IPS-18a (cell line): Measurements from ENCODE around the gene DCUN1D2.

ENCODE experiments used
- H3K27ac ChIP-seq: one replicate; pipeline ENCODE4 v1.5.1; 2013; ENCODE audit warnings: low read length
- H3K27me3 ChIP-seq: one replicate; pipeline ENCODE4 v1.6.1; 2013; ENCODE audit warnings: mild to moderate bottlenecking, low read length; ENCODE audit not compliant: control insufficient read depth, insufficient read depth
- H3K36me3 ChIP-seq: one replicate; pipeline ENCODE4 v1.6.1; 2013; ENCODE audit warnings: low read depth, low read length; ENCODE audit not compliant: control insufficient read depth
- H3K4me1 ChIP-seq: one replicate; pipeline ENCODE4 v1.6.1; 2013; ENCODE audit warnings: low read depth, low read length; ENCODE audit not compliant: control insufficient read depth
- H3K4me3 ChIP-seq: one replicate; pipeline ENCODE4 v1.5.1; 2013; ENCODE audit warnings: low read length
- H3K9ac ChIP-seq: one replicate; pipeline ENCODE4 v1.6.1; 2013; ENCODE audit warnings: mild to moderate bottlenecking, low read length, moderate library complexity
- H3K9me3 ChIP-seq: one replicate; pipeline ENCODE4 v1.6.1; 2013; ENCODE audit warnings: low read depth, low read length; ENCODE audit not compliant: control insufficient read depth

Gene DCUN1D2

DNA sequence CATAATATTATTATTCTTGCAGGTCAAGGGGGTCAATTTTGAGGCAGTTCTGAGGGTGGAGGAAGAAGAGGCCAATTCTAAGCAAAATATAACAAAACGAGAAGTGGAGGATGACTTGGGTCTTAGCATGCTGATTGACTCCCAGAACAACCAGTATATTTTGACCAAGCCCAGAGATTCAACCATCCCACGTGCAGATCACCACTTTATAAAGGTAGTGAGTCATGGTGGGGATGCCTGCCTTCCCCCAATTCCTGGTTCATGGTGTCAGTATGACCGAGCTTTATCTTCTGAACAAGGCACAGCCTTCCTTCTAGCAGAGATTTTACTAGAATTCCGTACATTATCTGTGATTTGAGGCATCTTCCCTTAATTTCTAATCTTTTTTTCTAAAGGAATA, 9.4 kb upstream of the DCUN1D2 start:
- H3K9ac ChIP-seq: no peak overlapping the region

DNA sequence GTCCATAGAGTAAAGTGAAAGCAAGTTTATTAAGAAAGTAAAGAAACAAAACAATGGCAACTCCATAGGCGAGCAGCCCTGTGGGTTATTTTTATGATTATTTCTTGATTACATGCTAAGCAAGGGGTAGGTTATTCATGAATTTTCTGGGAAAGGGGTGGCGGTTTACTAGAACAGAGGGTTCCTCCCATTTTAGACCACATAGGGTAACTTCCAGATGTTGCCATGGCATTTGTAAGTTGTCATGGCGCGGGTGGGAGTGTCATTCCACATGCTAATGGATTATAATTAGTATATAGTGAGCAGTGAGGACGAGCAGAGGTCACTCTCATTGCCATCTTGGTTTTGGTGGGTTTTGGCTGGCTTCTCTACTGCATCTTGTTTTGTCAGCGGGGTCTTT, 8.4 kb upstream of the DCUN1D2 start:
- H3K36me3 ChIP-seq: peaks cover 59% of the 10 kb centered on the region
- H3K9ac ChIP-seq: no peak overlapping the region
- H3K27me3 ChIP-seq: no peaks in the 10 kb centered on the region
- no peak overlapping the region for H3K27ac ChIP-seq
- no peaks in the 10 kb centered on the region for H3K9me3 ChIP-seq
- peaks cover 11% of the 10 kb centered on the region for H3K4me1 ChIP-seq
- H3K4me3 ChIP-seq: no peak overlapping the region

More for the DNA sequence above, 9.4 kb upstream of the DCUN1D2 start:
- no peak overlapping the region for H3K4me3 ChIP-seq
- peaks cover 8% of the 10 kb centered on the region for H3K4me1 ChIP-seq
- H3K27me3 ChIP-seq: no peaks in the 10 kb centered on the region
- H3K9me3 ChIP-seq: no peaks in the 10 kb centered on the region
- H3K27ac ChIP-seq: no peak overlapping the region
- H3K36me3 ChIP-seq: peaks cover 68% of the 10 kb centered on the region

- peaks cover 52% of the 10 kb centered on the region for H3K36me3 ChIP-seq
- H3K9me3 ChIP-seq: no peaks in the 10 kb centered on the region
- peaks cover 25% of the 10 kb centered on the region for H3K4me1 ChIP-seq
- H3K27ac ChIP-seq: no peak overlapping the region
- no peaks in the 10 kb centered on the region for H3K27me3 ChIP-seq
- no peak overlapping the region for H3K9ac ChIP-seq
- H3K4me3 ChIP-seq: no peak overlapping the region
These were observed 6.7 kb upstream of the DCUN1D2 start for GRCh38 chr13:113497217-113497616.

DNA sequence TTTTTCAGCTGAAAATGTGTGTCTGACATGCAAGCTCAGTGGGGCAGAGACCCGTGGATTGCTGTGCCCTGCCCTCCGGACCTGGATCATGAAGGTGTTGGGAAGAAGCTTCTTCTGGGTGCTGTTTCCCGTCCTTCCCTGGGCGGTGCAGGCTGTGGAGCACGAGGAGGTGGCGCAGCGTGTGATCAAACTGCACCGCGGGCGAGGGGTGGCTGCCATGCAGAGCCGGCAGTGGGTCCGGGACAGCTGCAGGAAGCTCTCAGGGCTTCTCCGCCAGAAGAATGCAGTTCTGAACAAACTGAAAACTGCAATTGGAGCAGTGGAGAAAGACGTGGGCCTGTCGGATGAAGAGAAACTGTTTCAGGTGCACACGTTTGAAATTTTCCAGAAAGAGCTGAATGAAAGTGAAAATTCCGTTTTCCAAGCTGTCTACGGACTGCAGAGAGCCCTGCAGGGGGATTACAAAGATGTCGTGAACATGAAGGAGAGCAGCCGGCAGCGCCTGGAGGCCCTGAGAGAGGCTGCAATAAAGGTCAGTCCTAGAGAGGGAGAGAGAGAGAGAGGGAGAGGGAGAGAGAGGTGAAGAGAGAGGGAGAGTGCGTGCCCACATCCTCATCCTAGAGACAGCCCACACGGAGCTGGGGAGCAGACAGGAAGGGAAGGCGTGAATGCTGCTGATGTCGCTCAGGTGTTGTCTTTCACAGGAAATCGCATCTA, 5.1 kb upstream of the DCUN1D2 start:
- Histone ChIP-seq H3K9me3 (no peaks in the 10 kb centered on the region), H3K27me3 (no peaks in the 10 kb centered on the region), H3K4me1 (peaks cover 27% of the 10 kb centered on the region), H3K36me3 (peaks cover 38% of the 10 kb centered on the region), H3K27ac (peak overlapping the region; percentile 51), H3K9ac (peak overlapping the region; percentile 40), H3K4me3 (peak overlapping the region; percentile 60)

DNA sequence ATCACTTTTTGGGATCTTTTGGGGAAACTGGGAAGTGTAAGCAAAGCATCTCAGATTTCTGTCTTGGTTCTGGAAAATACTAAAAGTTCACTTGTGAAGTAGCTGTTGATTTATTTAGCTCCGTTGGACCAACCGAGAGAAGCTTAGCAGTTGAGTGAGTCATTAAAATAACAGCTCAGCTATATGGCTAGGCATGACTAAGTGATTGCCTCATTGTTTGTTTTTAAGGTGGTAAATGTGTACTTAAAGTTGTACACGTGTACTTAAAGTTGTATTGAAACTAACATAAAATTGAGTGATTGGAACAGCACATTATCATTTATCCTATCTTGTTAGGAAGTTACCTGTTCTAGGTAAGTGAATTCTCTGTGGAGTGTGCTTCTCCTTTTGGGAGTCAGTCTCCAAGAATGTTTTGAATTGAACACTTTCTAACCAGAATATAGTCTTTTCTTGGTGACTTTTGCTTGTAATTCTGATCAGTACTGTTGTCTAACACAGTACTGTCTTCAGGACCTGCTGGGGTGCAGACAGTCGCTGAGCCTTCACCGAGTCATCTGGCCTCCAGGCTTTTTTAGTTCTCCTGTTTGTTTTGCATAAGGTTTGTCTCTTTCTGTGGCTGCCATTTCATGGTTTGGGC, 2.9 kb upstream of the DCUN1D2 start:
- Histone ChIP-seq H3K36me3 (peaks cover 18% of the 10 kb centered on the region), H3K4me3 (no peak overlapping the region), H3K9ac (no peak overlapping the region), H3K9me3 (no peaks in the 10 kb centered on the region), H3K27me3 (no peaks in the 10 kb centered on the region), H3K27ac (no peak overlapping the region), H3K4me1 (peaks cover 27% of the 10 kb centered on the region)

DNA sequence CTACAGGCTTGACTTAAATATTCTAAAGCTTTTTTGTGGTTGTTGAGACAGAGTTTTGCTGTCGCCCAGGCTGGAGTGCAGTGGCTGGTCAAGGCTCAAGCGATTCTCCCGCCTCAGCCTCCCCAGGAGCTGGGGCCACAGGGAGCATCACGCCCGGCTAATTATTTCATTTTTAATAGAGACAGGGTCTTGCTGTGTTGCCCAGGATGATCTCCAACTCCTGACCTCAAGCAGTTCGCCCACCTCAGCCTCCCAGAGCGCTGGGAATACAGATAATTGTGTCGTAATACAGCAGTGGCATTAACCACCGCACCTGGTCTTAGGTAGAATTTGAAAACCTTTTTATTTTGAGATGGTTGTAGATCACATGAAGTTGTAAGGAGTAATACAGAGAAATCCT, 1.5 kb upstream of the DCUN1D2 start:
- Histone ChIP-seq H3K4me1 (peaks cover 27% of the 10 kb centered on the region), H3K9me3 (no peaks in the 10 kb centered on the region), H3K27ac (no peak overlapping the region), H3K9ac (peak overlapping the region; percentile 67), H3K36me3 (peaks cover 7% of the 10 kb centered on the region), H3K27me3 (no peaks in the 10 kb centered on the region), H3K4me3 (peak overlapping the region; percentile 67)

- peaks cover 2% of the 10 kb centered on the region for H3K36me3 ChIP-seq
- peak overlapping the region; percentile 67 for H3K9ac ChIP-seq
- peak overlapping the region; percentile 67 for H3K4me3 ChIP-seq
- H3K27ac ChIP-seq: no peak overlapping the region
- no peaks in the 10 kb centered on the region for H3K9me3 ChIP-seq
- no peaks in the 10 kb centered on the region for H3K27me3 ChIP-seq
- peaks cover 27% of the 10 kb centered on the region for H3K4me1 ChIP-seq
These were observed 940 bp upstream of the DCUN1D2 start for GRCh38 chr13:113491418-113491883.

- no peaks in the 10 kb centered on the region for H3K36me3 ChIP-seq
- H3K27me3 ChIP-seq: no peaks in the 10 kb centered on the region
- H3K9ac ChIP-seq: peak overlapping the region; percentile 61
- no peak overlapping the region for H3K27ac ChIP-seq
- no peaks in the 10 kb centered on the region for H3K9me3 ChIP-seq
- peak overlapping the region; percentile 67 for H3K4me3 ChIP-seq
- H3K4me1 ChIP-seq: peaks cover 18% of the 10 kb centered on the region
These were observed 689 bp downstream of the DCUN1D2 start for GRCh38 chr13:113489549-113490495.

DNA sequence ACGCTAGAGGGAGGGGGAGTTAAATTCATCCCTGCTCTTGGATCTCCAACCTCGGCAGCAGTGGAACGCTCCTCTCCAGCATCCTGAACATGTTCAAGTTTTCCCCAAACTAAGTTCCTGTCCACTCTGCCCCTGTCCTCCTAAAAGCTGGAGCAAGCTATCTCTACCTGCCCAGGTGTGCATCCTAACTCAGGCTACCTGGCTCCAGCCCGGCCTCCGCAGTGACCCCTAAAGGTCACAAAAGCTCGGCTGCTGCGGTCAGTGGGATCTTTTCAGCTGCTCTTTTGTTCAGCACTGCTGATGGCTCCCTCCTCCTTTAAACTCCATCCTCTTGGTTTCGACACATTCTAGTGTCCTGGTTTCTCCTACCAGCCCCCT, 1.4 kb downstream of the DCUN1D2 start:
- Histone ChIP-seq H3K36me3 (no peaks in the 10 kb centered on the region), H3K4me1 (peaks cover 17% of the 10 kb centered on the region), H3K9ac (peak overlapping the region; percentile 61)

DNA sequence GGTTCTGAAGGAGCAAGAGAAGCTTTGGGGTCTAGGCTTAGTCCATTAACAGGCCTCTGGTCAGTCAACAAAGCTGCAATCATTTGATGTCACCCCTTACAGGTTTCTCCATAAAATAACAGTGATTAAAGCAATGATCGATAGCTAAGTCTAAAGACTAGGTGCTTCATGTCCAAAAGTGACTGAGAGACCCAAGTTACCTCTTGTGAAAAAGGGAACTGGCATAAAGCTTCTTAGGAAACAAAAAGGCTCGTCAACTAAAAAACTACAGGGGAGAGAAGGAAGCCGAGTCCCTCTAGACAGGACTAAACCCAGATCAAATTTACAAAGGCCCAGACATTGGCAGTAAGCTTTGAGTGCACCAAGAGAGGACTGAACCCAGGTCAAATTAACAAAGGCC, 2.2 kb downstream of the DCUN1D2 start:
- no peaks in the 10 kb centered on the region for H3K27me3 ChIP-seq
- no peaks in the 10 kb centered on the region for H3K9me3 ChIP-seq
- H3K36me3 ChIP-seq: no peaks in the 10 kb centered on the region
- H3K9ac ChIP-seq: no peak overlapping the region
- no peak overlapping the region for H3K27ac ChIP-seq
- H3K4me1 ChIP-seq: peaks cover 10% of the 10 kb centered on the region
- no peak overlapping the region for H3K4me3 ChIP-seq

More for the DNA sequence above, 1.4 kb downstream of the DCUN1D2 start:
- Histone ChIP-seq H3K27ac (no peak overlapping the region), H3K9me3 (no peaks in the 10 kb centered on the region), H3K27me3 (no peaks in the 10 kb centered on the region), H3K4me3 (peak overlapping the region; percentile 67)

- Histone ChIP-seq H3K9me3 (no peaks in the 10 kb centered on the region), H3K9ac (no peak overlapping the region), H3K27ac (no peak overlapping the region), H3K4me3 (no peak overlapping the region), H3K27me3 (no peaks in the 10 kb centered on the region), H3K36me3 (no peaks in the 10 kb centered on the region), H3K4me1 (no peaks in the 10 kb centered on the region)
These were observed 3.8 kb downstream of the DCUN1D2 start for GRCh38 chr13:113486698-113487097.
